HTERT RPE-1 (cell line): ENCODE measurements around the gene RMND5A.
"Not testable (repeated sequence)": the region's sequence is repeated elsewhere in the genome, so short reads cannot be mapped to it uniquely, and the experiment has no call there.

Experiments used
- in situ Hi-C: fragments of 300-500 bp; cut with MboI; formaldehyde crosslinking; loops from 4 replicates; pipeline ENCODE4 v1.14.3; 2020; ENCODE audit warnings: low sequenced_read_pairs

RMND5A gene, protein sequence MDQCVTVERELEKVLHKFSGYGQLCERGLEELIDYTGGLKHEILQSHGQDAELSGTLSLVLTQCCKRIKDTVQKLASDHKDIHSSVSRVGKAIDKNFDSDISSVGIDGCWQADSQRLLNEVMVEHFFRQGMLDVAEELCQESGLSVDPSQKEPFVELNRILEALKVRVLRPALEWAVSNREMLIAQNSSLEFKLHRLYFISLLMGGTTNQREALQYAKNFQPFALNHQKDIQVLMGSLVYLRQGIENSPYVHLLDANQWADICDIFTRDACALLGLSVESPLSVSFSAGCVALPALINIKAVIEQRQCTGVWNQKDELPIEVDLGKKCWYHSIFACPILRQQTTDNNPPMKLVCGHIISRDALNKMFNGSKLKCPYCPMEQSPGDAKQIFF

DNA sequence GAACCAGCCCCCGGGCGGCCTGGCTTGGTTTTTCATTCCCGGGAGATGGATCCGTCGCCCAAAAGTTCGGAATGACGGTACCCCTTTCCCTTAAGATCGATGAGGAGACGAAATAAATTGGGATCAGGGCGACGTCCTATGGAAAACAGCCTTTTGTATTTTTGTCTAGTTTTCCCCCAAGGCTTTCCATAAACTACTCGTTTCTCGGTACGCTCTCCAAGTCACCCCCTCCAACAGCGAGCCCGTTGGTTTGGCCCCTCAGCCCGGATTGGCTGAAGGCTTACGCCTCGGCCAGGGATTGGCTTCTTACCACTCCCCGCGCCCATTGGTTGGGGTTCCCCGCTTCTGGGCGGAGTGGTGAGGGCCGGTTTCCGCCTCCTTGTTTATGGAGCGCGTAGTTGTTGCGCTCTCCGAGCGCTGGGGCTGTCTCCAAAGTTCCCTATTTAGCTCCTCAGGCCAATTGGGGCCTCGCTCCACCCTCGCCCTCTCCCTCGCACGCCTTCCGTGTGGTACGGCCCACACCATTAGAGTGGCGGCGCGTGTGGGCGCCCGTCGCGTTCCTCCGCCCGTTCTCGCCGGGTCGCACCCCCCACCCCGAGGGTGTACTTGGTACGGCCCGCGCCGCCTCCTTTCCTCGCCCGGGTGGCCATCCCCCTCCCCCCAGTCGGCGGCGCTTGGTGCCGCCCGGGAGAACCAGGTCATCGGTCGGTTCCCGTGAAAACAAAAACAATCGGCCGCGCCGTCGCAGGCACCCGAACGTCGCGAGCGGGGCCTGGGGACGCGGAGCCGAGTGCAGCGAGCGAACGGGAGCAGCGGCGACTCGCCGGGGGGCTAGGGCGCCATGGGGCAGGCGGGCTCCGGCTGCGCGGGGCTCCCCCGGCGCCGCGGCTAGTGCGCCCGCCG is at the start of gene RMND5A:
RMND5A (plus strand) TSS at position 655 of the 903 bp plus-strand sequence. CDS start 377 bp downstream, outside the sequence.
- in situ Hi-C loops = not testable (repeated sequence)

DNA sequence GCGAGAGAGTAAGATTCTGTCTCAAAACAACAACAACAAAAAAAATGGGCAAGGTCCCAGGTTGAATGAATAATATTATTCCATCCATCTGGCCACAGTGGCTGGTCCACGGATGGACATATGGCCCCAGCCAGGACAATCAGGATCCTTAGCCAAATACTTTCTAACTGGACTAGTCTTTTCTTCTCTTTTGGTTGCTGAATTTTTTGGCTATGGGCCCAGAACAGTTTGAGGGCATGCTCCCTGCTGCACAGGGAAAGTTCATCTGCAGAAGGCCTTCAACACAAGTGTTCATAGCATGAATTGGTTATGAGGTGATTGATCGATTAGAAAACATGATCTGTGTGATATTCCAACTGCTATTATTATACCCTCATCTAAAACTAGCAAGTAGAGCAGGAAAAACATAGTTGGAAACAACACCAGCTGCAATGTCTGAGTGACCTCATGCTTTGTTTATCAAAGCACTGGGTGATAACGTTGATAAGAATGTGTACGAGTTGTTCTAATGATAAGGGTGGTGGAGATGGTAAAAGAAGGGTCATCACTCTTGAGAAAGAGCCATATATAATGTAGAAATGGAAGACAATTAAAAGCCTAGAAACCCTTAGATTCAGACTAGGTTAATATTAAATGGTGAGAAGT is 48.6 kb upstream of the RMND5A start:
- in situ Hi-C loops = no loop called here

DNA sequence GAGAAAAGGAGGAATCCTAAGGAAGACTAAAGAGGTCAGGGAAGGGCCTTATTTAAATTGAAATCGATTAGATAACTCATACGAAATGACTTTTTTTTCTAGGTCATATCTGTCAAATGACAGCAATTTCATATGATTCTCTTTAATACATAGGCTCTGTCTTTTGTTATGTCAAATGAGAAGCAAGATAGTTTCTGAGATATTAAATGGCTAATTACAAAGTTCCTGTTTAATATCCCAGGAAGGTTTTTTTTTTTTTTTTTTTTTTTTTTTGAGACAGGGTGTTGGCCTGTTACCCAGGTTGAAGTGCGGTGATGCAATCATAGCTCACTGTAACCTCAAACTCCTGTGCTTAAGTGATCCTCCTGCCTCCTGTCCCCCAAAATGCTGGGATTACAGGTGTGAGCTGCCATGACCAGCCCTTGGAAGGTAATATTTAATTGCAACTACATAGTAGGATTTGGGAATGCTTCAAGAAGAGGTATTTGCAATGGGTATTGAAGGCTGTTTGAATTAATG is 48.0 kb upstream of the RMND5A start:
- in situ Hi-C loops = no loop called here

DNA sequence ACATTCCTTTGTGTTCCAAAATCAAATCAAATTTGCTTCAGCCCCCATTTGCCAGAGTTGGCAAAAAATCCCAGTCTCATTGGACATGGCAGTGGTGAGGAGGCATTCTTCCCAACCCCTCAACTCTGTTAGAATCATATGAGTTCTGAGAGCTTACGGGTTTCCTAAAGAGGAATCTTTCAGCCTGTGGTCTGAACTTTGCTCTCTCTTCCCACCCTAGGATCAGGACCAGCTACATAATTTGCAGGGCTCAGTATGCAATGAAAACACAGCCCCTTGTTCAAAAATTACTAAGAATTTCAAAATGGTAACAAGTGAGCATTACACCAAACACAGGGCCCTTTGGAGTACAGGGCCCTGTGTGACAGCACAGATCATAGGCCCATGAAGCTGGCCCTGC is 47.1 kb upstream of the RMND5A start:
- in situ Hi-C loops = no loop called here

DNA sequence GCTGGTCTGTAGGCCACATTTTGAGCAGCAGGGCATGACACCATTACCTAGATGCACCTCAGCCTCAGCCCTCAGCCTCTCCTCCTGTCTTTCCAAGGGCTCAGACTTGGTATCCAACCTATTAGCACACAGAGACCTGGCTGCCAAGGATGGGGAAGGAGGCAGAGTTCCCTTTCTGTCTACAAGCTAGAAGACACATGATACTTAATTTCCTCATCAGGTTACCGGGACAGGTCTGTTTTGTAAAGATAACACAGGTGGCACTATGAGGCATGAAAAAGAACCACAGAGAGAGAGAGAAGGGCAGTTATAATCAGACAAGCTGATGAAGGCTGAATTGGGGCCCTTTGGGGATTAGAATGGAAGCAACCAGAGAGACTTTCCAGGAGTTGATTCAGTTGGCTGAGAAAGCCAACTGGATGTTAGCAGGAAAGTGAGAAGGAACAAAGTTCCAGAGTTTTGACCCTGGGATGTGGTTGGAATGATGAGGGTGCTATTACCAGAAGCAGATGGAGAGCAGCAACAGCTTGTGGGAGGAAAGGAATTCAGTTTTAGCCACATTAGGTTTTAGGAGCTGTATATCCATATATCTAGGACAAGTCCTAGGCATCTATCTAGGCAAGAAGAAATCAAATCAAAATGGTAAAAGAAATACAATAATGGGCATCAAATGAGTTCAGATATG is 46.0 kb upstream of the RMND5A start:
- in situ Hi-C loops = no loop called here

DNA sequence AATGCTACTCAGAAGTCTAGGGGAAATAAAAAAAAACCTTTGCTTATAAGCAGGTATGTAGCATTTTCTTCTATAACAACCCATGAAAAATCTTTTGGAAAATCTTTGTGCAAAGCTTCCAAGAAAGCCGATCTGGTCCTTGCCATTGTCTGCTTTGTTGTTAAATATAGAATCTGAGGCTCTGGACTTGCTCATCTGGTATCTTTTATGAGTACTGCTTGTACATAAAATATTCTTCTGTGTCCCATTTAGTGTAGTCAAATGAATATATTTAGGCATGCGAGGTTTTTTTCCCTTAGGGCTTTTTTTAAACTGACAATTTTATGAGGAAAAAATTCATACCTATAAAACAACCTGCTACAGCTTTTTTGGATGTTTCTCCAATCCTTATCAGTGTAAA is 45.0 kb upstream of the RMND5A start:
- in situ Hi-C loops = no loop called here

DNA sequence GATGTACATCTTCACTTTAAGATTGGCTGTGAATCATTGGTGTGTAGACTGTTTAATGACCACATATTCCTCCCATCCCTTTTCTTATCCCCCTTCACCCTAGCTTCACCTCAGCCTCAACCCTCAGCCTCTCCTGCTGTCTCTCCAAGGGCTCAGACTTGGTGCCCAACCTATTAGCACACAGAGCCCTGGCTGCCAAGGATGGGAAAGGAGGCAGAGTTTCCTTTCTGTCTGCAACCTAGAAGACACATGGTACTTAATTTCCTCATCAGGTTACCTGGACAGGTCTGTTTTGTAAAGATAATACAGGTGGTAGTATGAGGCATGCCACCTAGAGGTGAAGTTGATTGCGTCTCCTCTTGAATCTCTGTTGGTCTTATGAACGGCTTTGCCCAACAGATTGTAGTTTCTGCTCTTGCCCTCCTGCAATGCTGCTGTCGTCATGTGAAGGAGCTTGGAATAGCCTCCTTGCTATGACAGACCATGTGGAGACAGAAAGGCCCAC is 44.5 kb upstream of the RMND5A start:
- in situ Hi-C loops = no loop called here

DNA sequence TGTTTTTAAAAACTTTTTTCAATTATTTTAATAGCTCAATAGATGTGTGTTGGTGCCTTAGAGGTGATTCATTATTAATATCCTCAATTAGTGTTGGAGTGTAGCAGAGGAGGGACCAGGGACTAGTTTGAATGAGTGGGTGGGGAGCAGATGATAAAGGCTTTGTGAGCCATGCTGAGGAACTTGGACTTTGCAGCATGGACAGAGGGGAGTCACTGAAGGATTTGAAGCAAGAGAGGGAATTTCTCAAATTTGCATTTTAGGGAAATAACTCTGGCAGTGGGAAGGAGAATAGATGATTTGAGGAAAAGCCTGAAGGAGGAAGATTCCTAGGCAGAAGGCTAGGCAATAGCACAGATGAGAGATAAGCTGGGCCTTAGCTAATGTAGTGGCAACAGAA is 42.3 kb upstream of the RMND5A start:
- in situ Hi-C loops = no loop called here

DNA sequence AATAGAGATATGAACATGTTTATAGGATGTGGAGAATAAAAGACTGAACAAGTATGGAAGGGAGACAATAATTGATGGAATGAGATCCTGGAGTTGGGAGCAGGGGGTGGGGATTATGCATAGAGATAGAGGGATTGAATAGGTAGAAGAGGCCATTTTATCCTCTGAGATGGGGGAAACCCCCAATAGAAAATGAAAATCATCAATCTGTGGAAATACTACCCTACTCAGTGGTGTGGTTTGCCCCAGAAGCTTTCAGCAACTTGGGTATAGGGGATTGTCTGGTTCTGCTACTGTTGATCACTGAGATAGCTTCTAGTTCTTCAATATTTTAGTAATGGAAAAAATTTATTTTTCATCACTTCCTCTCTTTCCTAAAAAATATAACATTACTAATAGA is 41.1 kb upstream of the RMND5A start:
- in situ Hi-C loops = no loop called here

DNA sequence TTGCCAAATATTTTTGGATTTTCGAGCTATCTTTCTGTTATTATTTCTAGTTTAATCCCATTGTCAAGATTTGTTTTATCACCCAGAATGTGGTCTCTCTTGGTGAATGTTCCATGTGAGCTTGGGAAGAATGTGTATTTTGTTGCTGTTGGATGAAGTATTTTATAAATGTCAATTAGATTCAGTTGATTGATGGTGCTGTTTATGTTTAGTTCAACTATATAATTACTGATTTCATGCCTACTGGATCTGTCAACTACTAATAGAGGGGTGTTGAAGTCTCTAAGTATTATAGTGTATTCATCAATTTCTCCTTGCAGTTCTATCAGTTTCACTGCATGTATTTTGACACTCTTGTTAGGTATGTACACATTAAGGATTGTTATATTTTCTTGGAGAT is 34.7 kb upstream of the RMND5A start:
- in situ Hi-C loops = no loop called here

DNA sequence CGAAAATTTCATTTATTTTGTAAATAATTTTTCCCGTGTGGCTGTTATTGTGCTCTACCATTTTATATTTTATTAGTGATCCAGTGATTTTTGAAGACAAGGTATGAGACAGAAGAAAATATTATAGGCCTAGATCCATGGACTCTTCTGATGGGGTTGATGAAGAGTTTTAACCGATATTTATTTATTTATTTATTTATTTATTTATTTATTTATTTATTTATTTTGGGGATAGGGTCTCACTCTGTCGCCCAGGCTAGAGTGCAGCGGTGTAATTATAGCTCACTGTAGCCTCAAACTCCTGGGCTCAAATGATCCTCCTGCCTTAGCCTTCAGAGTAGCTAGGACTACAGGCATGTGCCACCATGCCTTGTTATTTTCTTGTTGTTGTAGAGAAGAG is 33.6 kb upstream of the RMND5A start:
- in situ Hi-C loops = no loop called here

DNA sequence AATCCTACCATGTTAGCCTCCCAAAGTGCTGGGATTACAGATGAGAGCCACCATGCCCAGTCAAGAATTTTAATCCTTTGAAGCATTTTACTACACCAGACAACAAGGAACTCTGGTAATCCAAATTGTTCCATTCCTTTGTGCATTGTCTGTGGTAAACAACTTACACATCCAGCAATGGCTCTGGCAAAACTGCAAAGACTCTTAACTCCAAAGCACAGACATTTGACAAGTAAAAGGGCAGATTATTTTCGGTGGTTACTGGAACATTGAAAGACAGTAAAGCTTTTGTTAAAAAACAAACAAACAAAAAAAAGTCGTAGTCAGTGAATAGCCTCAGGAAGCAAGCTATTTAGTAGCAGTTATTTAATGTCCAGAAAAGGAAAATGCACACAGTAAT is 33.2 kb upstream of the RMND5A start:
- in situ Hi-C loops = no loop called here

DNA sequence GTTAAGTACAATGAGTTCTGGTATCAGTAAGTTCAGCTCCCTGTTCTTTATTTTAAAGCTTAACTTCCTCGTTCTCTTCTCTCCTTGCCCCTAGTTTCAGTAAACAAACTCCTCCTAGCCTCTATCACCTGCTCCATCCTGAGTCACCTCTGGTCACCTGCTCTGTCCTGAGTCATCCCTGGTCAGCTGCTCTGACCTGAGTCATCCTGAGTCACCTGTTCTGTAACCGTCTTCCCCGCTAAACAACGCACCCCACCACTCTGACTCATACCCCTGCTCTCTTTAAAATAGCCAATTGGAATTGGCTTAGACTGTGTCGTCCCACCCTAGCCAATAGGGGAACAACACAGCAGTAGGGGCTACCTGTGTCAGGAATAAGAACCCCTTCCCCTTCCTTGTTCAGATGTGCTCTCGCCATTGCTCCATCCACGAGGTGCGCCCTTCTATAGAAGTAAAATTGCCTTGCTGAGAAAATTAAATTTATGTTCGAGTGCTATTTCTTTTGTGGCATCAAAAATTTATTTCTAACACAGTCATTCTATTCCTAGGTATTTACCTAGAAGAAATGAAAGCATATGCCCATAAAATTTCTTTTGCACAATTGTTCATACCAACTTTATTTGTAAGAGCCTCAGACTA is 24.9 kb upstream of the RMND5A start:
- in situ Hi-C loops = no loop called here

DNA sequence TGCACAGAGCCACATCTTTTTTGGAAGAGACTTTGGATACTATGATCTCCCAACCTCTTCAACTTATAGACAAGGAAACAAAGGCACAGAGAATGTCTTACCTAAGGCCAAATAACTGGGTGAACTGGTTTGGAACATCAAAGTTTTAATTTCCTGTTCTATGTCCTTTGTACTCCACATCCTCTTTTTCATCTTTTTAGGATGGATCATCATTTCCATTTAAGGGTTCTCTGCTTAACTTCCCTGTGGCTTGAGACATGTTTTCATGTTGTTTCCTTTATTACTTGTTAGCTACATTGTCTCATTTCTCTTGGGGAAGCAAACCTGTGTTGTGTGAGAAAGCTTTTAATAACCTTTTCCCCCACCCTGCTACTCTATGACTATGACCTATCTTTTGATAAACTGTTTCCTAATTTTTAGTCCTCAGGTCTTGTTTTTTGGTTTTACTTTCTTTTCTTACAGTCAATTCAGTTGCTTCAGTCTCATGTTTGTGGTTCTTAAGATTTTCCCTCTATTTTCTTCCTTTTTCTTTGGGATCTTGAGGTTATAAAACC is 22.5 kb upstream of the RMND5A start:
- in situ Hi-C loops = no loop called here

DNA sequence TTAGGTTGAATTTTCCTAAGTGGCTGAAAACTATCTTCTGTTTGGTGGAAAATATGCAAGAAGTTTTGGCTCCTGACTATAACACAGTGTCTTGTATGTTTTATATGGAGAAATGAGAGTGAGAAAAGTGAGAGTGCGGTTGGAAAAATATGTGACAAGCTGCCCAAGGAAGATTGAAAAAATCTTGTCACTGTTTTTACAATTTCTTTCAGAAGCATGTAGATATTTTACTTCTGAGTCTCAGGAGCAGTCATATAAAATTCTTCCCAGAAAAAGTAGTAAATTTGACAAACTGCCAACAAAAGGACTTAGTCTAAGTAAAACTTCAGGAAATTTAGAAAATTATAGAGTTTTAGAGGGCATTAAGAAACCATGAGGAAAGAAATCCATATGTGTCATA is 19.4 kb upstream of the RMND5A start:
- in situ Hi-C loops = no loop called here

DNA sequence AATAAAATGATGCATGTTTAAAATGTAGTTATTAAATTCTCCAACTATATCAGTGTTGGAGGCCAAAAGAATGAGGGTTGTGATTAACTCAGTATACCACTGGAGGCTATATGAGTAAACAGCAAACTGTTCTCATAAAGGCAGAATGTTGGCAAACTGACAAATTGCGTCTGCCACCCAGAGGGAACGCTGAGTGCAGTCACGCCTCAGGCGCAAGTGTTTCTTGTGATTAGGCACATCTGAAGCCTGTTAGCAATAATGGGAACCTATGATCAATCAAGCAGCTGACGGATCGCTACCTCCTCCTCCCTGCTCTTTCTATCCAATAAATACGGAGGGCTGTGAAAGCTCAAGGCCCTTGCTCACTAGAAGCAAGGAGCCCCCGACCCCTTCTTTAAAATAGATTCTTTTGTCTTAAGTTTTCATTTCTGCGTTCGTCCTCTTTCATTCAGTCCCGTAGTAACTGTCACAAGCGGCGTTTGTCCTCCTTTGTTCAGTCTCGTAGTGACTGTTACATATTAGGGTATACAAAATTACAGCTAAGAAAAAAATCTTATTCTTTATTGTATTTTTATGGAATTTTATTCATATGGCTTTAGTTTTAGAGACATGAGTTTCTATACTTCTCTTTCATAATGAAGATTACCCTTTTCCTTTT is 16.3 kb upstream of the RMND5A start:
- in situ Hi-C loops = no loop called here

DNA sequence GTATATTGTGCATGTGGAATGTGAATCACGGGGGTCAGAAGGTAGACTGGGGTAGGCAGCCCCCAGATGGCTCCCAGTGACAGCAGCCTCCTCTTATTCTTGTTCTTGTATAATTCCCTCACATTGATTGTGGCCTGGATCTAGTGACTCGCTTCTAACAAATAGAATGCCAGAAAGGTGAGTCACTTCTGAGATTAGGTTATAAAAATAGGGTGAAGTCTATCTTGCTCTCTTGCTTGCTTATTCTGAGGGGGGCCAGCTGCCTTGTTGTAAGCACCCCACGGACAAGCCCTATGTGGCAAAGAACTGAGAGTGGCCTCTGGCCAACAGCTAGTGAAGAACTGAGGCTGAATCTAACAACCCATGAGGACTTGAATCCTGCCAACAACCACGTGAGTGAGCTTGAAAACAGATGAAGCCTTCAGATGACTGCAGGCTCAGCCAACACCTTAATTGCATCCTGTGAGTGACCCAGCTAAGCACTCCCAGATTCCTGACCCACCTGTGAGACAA is 15.6 kb upstream of the RMND5A start:
- in situ Hi-C loops = no loop called here

DNA sequence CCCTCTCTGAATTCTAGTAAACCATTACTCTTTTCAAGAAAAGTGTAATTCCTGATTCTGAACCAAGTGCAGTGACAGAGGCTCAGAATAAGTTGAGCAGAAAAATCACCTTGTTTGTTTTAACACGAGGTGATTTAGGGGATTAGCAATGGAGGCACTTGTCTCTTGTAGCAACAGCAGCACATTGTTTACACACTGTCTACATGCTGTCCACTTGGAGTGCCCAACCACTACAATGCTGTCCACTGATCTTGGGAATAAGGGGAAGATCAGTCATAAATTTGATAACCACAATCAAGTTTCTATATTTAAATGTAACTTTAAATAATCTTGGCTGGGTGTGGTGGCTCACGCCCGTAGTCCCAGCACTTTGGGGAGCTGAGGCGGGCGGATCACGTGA is 13.9 kb upstream of the RMND5A start:
- in situ Hi-C loops = no loop called here

DNA sequence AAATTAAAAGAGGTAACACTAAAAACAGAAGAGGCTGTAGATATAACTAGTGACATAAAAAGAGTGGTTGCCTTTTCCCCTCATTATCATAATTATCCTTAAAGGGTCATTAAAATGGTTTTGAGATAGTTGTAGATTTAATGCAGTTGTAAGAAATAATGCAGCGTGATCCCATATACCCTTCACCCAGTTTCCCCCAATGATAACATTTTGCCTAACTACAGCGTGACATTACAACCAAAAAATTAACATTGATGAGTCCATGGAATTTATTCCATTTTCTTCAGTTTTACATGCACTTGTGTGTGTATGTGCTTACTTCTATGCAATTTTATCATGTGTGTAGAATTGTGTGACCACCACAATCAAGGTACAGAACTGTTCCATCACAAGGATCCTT is 13.2 kb upstream of the RMND5A start:
- in situ Hi-C loops = no loop called here
